Stimulated activated CD4-positive, alpha-beta T cell treated with anti-CD3 and anti-CD28 coated beads, Interleukin-12 subunit alpha, Interleukin-12 subunit beta, amount 100 ng/mL, for 4 hours (primary cell): Measurements from ENCODE around the gene ZNF174.
A peak's percentile ranks its signal among the peaks of the same experiment; 100 is the strongest.

ENCODE experiments used
- DNase-seq: peaks from one replicate; pipeline ENCODE4 v3.0.0-alpha.2; 2020

ZNF174 gene

GRCh38 chr16:3400779-3401688, at the start of gene ZNF174, which contains the start of gene ZSCAN32:
ZNF174 (plus strand) TSS chr16:3401215; CDS start chr16:3402005, 790 bp downstream.
ZSCAN32 (minus strand) TSS chr16:3401004; CDS start chr16:3397557, 3,447 bp downstream.
- DNase-seq: peak; percentile 97

DNA sequence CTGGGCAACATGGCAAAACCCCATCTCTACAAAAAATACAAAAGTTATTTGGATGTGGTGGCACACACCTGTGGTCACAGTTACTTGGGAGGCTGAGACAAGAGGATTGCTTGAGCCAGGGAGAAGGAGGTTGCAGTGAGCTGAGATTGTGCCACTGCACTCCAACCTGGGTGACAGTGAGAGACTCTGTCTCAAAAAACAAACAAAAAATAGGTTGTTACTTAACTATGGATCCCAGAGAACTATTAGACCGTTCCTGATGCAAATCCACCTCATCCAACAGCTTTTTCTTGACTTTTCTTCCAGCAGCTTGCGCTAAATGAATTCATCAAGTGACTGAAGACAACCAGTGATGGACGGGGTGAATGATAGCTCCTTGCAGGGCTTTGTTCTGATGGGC, 45.4 kb upstream of the ZNF174 start, which contains the start of gene OR2C1:
Gene OR2C1 (plus strand): TSS at position 301 of the 400 bp plus-strand sequence. CDS start 52 bp downstream, at position 353.
- no peak for DNase-seq

GRCh38 chr16:3356118-3356517, 44.9 kb upstream of the ZNF174 start:
- DNase-seq: no peak

DNA sequence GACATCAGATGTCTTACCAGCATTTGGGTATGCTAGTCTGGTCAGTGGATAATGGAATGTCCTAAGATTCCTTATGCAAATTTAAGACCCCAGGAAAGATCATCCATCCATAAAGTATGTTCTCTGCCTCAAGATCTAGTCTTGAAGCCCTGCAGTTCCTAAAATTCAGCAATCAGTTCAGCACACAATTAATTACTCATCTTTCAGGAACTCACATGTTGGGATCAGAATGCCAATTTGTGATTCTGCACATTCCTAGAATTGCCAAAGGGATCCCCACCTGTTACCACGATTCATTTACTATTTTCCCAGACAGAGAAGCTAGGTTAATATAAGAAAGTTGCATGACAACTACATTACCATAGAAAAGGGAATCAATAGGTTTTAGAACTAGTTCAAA, 42.1 kb upstream of the ZNF174 start:
- DNase-seq: no peak

DNA sequence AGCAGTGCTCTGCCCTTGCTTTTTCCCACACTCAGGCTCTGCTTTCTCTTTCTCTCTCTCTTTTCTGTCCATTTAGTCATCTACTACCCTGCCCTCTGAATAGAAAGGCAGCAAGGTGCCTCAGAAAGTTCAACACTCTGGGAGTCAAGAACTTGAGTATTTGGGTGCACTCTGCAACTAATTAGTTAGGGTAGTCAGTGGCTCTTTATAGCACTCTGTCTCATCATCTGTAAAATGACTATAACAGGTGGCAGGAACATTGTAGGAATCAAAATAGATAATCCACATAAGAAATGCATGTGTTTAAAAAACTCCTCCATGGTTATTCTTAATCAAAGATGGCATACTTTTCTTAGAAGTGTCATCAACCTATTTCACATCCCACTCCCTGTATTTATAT, 38.1 kb upstream of the ZNF174 start:
- no peak for DNase-seq

DNA sequence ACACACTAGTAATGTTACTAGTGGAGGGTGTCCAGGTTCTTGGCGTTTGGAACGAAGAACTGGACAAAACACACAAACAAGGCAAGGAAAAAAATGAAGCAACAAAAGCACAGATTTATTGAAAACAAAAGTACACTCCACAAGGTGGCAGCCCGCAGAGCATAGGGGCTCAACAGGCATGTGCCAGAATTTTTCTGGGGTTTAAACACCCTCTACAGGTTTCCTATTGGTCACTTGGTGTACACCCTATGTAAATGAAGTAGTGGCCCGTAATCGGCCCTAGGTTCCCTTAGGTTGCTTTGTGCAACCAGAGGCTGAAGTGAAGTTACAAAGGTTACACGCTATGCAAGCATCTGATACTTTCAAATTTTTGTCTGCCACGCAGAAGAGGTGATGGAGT, 37.2 kb upstream of the ZNF174 start:
- no peak for DNase-seq

DNA sequence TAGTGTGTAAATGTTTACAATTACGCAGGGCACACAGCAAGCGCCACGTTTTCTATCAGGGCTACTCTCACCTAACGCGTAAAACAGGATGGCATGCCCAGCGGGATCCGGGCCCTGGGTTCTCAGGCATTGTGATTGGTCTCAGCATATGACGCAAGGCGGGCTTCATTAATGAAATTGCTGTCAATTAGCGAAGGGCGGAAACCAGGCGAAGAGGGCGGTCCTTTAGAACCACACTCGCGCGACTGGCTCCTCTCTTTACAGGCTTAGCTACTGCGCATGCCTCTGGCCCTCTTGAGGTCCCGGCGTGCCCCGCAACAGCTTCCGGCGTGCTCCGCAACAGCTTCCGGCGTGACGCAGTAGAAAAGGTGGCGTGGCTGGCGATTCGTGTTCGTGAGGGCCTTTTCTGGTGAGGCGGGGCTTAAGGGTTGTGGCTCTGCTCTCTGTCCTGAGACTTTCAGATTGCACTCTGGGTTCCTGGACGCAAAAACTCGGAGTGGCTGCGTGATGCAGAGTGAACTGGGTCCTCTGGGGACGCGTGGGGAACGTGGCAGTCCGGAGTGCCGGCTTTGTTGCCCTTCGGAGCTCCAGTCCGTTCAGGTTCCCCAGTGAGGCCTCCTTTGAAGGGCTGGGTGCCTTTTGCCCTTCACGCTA, 36.1 kb upstream of the ZNF174 start:
- peak; percentile 76 for DNase-seq

DNA sequence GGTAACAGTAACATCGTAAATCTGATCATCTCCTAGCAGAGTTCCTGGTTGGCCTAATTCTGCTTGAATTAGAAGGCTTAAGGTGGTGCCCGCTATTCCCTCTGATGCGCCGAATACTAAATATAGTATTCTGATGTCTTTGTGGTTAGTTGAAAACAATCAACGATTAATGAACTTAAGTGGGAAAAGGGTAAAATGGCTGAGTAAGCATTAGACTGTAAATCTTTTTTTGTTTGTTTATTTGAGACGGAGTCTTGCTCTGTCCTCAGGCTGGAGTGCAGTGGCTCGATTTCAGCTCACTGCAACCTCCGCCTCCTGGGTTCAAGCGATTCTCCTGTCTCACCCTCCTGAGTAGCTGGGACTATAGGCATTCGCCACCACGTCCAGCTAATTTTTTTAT, 31.9 kb upstream of the ZNF174 start:
- no peak for DNase-seq

DNA sequence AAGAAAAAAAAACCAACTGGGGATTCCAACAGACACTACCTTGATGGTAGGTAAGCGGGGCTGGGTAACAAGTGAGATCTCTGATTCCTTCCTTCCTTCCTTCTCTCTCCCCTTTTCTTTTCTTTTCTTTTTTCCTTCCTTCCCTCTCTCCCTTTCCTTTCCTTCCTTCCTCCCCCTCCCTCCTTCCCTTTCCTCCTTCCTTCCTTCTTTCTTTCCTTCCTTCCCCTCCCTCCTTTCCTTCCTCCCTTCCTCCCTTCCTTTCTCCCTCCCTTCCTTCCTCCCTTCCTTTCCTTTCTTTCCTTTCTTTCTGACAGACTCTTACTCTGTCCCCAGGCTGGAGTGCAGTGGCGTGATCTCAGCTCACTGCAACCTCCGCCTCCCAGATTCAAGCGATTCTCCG, 25.3 kb upstream of the ZNF174 start:
- DNase-seq: no peak

GRCh38 chr16:3377917-3378316, 23.1 kb upstream of the ZNF174 start:
- no peak for DNase-seq

DNA sequence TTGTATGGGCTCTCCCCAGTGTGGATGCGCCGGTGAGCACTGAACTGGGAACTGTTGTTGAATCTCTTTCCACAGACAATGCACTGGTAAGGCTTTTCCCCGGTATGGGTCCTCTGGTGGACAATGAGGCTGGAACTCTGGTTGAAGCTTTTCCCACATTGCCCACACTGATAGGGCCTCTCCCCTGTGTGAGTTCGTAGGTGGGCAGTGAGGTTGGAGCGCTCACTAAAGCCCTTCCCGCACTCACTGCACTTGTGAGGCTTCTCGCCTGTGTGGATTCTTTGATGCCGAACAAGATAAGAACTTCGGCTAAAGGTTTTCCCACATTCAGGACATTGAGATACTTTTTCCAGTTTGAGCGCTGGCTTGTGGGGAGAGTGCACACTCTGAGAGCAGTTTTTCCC, 18.0 kb upstream of the ZNF174 start:
- no peak for DNase-seq

GRCh38 chr16:3388325-3388724, 12.7 kb upstream of the ZNF174 start:
- DNase-seq: no peak

DNA sequence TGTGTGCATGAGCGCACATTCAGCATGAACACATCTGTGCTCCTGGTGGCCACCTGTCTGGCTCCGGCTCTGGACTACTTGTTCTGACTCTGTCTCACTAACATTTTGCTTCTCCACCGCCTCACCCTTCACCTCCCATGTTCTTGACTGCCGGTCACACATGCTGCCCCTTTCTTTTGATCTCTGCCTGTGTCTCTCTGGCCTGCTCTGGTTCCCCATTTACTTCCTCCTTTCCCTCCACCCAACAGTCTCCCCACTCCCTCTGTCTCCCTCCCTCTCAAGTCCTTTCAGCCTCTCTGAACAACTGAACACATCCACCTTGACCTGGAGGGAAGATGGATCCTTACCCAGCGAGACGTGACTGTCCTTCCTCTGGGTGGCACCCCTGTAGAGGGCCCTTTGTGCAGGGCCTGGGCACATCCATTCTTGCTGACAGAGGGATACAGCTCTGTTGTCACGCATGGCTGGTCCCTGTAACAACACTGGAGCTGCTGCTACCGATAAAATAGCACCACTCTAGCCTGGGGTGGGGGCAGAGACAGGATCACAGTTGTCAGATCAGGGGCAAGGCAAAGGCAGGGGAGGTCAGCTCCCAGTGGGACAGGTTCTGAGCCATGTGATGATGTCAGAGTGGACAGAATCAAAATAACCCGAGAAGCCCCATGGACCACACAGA, 11.2 kb upstream of the ZNF174 start:
- DNase-seq: no peak

DNA sequence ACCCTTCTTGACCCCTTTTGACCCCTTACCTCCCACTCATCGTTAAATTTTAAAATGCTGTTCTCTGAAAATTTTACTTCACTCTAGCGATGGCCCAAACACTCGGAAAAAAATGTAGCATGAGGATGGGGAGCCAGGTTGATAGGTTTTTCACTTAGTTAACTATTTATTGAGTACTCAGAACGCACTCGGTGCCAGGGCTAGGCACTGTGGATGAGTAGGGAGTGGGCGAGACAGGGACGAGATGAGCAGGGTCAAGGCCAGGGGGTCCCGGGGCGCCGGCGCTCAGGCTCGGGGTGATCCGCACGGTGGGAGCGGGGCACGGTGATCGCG, 603 bp upstream of the ZNF174 start:
- no peak for DNase-seq

DNA sequence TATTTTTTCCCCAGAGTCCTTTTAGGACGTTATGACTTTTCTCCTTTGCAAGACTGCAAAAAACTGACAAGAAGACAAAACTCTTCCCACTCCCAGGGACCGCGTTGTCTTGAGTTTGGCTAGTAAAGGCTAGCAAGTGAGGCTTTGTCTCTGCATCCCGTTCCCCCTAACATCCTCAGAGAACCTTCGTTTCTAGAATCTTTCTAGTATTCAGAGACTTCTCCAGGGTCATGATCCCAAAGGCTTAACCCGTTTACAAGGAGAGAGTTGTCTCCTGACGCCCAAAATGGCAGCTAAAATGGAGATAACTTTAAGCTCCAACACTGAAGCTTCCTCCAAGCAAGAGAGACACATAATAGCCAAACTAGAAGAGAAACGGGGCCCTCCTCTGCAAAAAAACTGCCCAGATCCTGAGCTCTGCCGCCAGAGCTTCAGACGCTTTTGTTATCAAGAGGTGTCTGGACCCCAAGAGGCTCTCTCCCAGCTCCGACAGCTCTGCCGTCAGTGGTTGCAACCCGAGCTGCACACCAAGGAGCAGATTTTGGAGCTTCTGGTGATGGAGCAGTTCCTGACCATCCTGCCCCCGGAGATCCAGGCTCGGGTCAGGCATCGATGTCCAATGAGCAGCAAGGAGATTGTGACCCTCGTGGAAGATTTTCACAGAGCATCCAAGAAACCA, 843 bp downstream of the ZNF174 start:
- DNase-seq: no peak

- no peak for DNase-seq
Observed at GRCh38 chr16:3408561-3409197, 7.7 kb downstream of the ZNF174 start.

- no peak for DNase-seq
Observed at GRCh38 chr16:3413730-3414379, 12.8 kb downstream of the ZNF174 start.

DNA sequence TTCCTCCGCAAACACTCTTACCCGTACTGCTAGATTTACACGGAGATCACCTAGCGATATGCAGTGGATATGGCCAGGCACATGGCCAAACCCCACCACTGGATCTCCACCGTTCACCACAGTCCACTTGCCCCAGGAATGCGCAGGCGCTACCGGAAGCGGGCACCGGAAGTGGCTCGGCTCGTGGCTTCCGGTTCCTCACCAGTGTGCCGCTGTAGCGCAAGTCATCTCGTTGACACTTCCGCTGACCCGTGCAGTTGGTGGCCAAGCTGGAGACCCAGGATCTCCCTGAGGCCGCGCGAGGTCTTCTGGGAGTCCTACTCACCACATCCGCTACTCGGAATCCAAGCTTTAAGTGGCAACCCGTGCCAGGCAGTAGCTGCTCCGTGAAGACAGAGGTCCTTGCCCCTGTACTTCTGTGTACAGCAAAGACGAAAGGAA, 30.8 kb downstream of the ZNF174 start:
- peak; percentile 60 for DNase-seq

- no peak for DNase-seq
Observed at GRCh38 chr16:3434373-3434772, 33.4 kb downstream of the ZNF174 start.

DNA sequence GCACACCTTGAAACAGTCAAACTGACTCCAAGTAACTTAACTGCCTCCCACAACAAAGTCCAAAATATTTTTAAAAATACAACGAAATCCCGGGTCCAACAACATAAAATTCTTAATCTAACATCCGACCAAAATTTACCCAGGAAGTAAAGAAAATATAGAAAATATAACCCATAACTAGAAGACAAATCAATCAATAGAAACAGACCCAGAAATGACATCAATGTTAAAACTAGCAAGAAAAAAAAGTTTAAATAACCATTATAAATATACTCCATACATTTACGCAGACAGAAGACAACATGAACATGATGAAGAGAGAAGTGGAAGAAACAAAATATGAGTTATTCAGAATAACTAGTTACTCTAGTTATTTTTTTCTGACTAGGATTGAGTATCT, 38.6 kb downstream of the ZNF174 start:
- DNase-seq: no peak

GRCh38 chr16:3443108-3444031, 42.4 kb downstream of the ZNF174 start, which contains the start of the genes NAA60 and ZNF597:
NAA60 (plus strand) TSS chr16:3443680; CDS start chr16:3476228, 32,548 bp downstream.
ZNF597 (minus strand) TSS chr16:3443504; CDS start chr16:3443153, 351 bp downstream.
- peak; percentile 66 for DNase-seq
